ENCODE results near the gene PARVA.

The PARVA gene

GRCh38 chr11:12469451-12469850 is 92.1 kb downstream of the PARVA start:
- no peak overlapping the region for H3K4me3 ChIP-seq (ENCODE audit: low read depth, low read length)
- DNase-seq (ENCODE audit: low read depth) = no peak
- TF ChIP-seq, protein P1, sequence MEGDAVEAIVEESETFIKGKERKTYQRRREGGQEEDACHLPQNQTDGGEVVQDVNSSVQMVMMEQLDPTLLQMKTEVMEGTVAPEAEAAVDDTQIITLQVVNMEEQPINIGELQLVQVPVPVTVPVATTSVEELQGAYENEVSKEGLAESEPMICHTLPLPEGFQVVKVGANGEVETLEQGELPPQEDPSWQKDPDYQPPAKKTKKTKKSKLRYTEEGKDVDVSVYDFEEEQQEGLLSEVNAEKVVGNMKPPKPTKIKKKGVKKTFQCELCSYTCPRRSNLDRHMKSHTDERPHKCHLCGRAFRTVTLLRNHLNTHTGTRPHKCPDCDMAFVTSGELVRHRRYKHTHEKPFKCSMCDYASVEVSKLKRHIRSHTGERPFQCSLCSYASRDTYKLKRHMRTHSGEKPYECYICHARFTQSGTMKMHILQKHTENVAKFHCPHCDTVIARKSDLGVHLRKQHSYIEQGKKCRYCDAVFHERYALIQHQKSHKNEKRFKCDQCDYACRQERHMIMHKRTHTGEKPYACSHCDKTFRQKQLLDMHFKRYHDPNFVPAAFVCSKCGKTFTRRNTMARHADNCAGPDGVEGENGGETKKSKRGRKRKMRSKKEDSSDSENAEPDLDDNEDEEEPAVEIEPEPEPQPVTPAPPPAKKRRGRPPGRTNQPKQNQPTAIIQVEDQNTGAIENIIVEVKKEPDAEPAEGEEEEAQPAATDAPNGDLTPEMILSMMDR (IDR thresholded peaks at IDR 0.05; ENCODE audit: low read depth, low read length) = no peak
- TF ChIP-seq MAX (IDR thresholded peaks at IDR 0.05; ENCODE audit: low read depth, low read length) (no peak), POLR2A (IDR thresholded peaks at IDR 0.05; ENCODE audit: extremely low read depth, insufficient read length) (no peak), MYC (IDR thresholded peaks at IDR 0.05; ENCODE audit: low read depth, low read length) (no peak)

- H3K4me3 ChIP-seq (ENCODE audit: low read depth, low read length) = no peak overlapping the region
- TF ChIP-seq MAX (IDR thresholded peaks at IDR 0.05; ENCODE audit: low read depth, low read length) = no peak
- TF ChIP-seq MYC (IDR thresholded peaks at IDR 0.05; ENCODE audit: low read depth, low read length) = no peak
- TF ChIP-seq, protein P1 (IDR thresholded peaks at IDR 0.05; ENCODE audit: low read depth, low read length) = no peak
- TF ChIP-seq POLR2A (IDR thresholded peaks at IDR 0.05; ENCODE audit: extremely low read depth, insufficient read length) = no peak
- DNase-seq (ENCODE audit: low read depth) = no peak
Observed at GRCh38 chr11:12470236-12470635, 92.9 kb downstream of the PARVA start.

DNA sequence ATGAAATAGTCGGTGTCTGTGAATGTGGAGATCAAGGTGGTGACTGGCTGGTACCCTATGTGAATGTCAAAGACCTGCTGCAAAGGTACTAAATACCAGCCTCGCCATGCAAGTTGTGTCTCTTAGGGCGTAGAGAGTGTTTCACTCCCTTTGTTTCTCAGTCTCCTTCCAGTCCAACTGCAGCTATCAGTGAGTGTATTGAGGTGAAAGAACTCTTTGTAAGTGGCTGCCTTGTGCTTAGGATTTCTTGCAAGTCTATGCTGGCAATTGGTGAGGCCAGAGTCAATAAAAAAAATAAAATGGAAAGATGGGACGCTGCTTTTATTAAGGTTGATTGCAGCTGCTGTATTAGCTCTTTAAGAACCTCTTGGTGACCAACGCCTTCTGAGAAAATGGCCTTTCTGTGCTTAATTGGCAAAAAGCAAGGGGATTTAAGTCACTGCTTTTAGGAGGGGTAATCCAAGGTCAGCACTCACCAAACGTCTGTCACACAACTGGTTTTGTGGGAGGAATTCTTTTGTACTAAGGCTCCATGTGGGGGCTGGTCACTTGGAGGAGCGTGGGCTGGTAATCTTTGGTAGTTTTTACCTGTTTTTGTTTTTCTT is 95.1 kb downstream of the PARVA start:
- DNase-seq (ENCODE audit: low read depth) = no peak
- TF ChIP-seq, protein P1 (IDR thresholded peaks at IDR 0.05; ENCODE audit: low read depth, low read length) = no peak
- TF ChIP-seq POLR2A (IDR thresholded peaks at IDR 0.05; ENCODE audit: extremely low read depth, insufficient read length) (no peak), MYC (IDR thresholded peaks at IDR 0.05; ENCODE audit: low read depth, low read length) (no peak), MAX (IDR thresholded peaks at IDR 0.05; ENCODE audit: low read depth, low read length) (no peak)
- no peak overlapping the region for H3K4me3 ChIP-seq (ENCODE audit: low read depth, low read length)

- TF ChIP-seq, protein P1 (IDR thresholded peaks at IDR 0.05; ENCODE audit: low read depth, low read length) = no peak
- TF ChIP-seq MYC (IDR thresholded peaks at IDR 0.05; ENCODE audit: low read depth, low read length) (no peak), POLR2A (IDR thresholded peaks at IDR 0.05; ENCODE audit: extremely low read depth, insufficient read length) (no peak), MAX (IDR thresholded peaks at IDR 0.05; ENCODE audit: low read depth, low read length) (no peak)
- no peak overlapping the region for H3K4me3 ChIP-seq (ENCODE audit: low read depth, low read length)
- DNase-seq (ENCODE audit: low read depth) = no peak
Observed at GRCh38 chr11:12473381-12473780, 96.0 kb downstream of the PARVA start.

GRCh38 chr11:12474871-12475270 is 97.5 kb downstream of the PARVA start:
- no peak for DNase-seq (ENCODE audit: low read depth)
- no peak for TF ChIP-seq POLR2A (IDR thresholded peaks at IDR 0.05; ENCODE audit: extremely low read depth, insufficient read length)
- TF ChIP-seq, protein P1 (IDR thresholded peaks at IDR 0.05; ENCODE audit: low read depth, low read length) = no peak
- no peak for TF ChIP-seq MYC (IDR thresholded peaks at IDR 0.05; ENCODE audit: low read depth, low read length)
- no peak for TF ChIP-seq MAX (IDR thresholded peaks at IDR 0.05; ENCODE audit: low read depth, low read length)

More at GRCh38 chr11:12474871-12475270, 97.5 kb downstream of the PARVA start:
- H3K4me3 ChIP-seq (ENCODE audit: low read depth, low read length) = no peak overlapping the region
